CD14-positive monocyte (primary cell): Measurements from ENCODE around the gene FADS1. TPM values are rescaled to one million over a fixed set of nuclear protein-coding genes. Genes with fewer than 3 reads are reported as not detected.

Source experiments
- DNase-seq, 3 donors: peaks; one replicate each; pipeline ENCODE4 v3.0.0-alpha.2; 2011 to 2022
- H2AFZ ChIP-seq: 2 replicates; pipeline ENCODE4 v1.6.0; 2012; ENCODE audit warnings: mild to moderate bottlenecking, low read depth, low read length, inconsistent platforms; ENCODE audit not compliant: insufficient read depth, poor library complexity, severe bottlenecking
- H3K27ac ChIP-seq, 2 donors: 1 replicate in 1 of 2; 2 replicates in 1 of 2; pipeline ENCODE4 v1.5.1; 2012 to 2013; ENCODE audit warnings: low read length in 2 of 2, control low read depth in 1 of 2, inconsistent platforms in 1 of 2, low read depth in 1 of 2, mild to moderate bottlenecking in 1 of 2
- H3K27me3 ChIP-seq, 2 donors: one replicate each; pipeline versions ENCODE4 v1.6.0 to v1.6.1; 2011 to 2013; ENCODE audit warnings: low read length in 2 of 2; ENCODE audit not compliant: control insufficient read depth in 2 of 2, insufficient read depth in 2 of 2
- H3K36me3 ChIP-seq, 2 donors: replicated peaks in 1 of 2; 1 replicate in 1 of 2; 2 replicates in 1 of 2; pipeline versions ENCODE4 v1.5.1 to v1.6.1; 2012 to 2013; ENCODE audit warnings: low read length in 2 of 2, control low read depth in 1 of 2, inconsistent platforms in 1 of 2, mild to moderate bottlenecking in 1 of 2; ENCODE audit not compliant: insufficient read depth in 2 of 2, control insufficient read depth in 1 of 2
- H3K4me1 ChIP-seq, 2 donors: 1 replicate in 1 of 2; 2 replicates in 1 of 2; pipeline versions ENCODE4 v1.5.1 to v1.6.1; 2012 to 2013; ENCODE audit warnings: low read length in 2 of 2, control low read depth in 1 of 2, inconsistent platforms in 1 of 2, mild to moderate bottlenecking in 1 of 2, moderate library complexity in 1 of 2; ENCODE audit not compliant: insufficient read depth in 2 of 2, control insufficient read depth in 1 of 2
- H3K4me2 ChIP-seq: replicated peaks from 2 replicates; pipeline ENCODE3; 2012; ENCODE audit warnings: low read length, moderate library complexity, mild to moderate bottlenecking; ENCODE audit not compliant: poor library complexity, severe bottlenecking; ENCODE audit errors: extremely low read depth
- H3K4me3 ChIP-seq, 3 experiments: fragments of 200-600 bp in 1 of 3; sonication (generic) in 1 of 3; replicated peaks in 1 of 3; 1 replicate in 2 of 3; 2 replicates in 1 of 3; pipeline ENCODE4 v1.5.1; 2011 to 2013; ENCODE audit warnings: low read length in 3 of 3, mild to moderate bottlenecking in 3 of 3, control low read depth in 2 of 3, low read depth in 2 of 3, inconsistent platforms in 1 of 3, moderate library complexity in 1 of 3
- H3K79me2 ChIP-seq: 2 replicates; pipeline ENCODE4 v1.6.0; 2012; ENCODE audit warnings: mild to moderate bottlenecking, control low read depth, inconsistent platforms, low read length, moderate library complexity; ENCODE audit not compliant: insufficient read depth
- H3K9ac ChIP-seq: 2 replicates; pipeline ENCODE4 v1.6.0; 2017; ENCODE audit warnings: low read length, mild to moderate bottlenecking; ENCODE audit not compliant: insufficient read depth, poor library complexity, severe bottlenecking
- H3K9me3 ChIP-seq, 2 donors: replicated peaks in 1 of 2; 1 replicate in 1 of 2; 2 replicates in 1 of 2; pipeline versions ENCODE4 v1.5.1 to v1.6.1; 2012 to 2013; ENCODE audit warnings: low read length in 2 of 2, control low read depth in 1 of 2; ENCODE audit not compliant: control insufficient read depth in 1 of 2, insufficient read depth in 1 of 2
- H4K20me1 ChIP-seq: 2 replicates; pipeline ENCODE4 v1.6.0; 2012; ENCODE audit warnings: mild to moderate bottlenecking, low read length, control low read depth, moderate library complexity; ENCODE audit not compliant: insufficient read depth
- H3K27ac Mint-ChIP-seq, 7 donors: one replicate each; pipeline ENCODE4 v1.8.0; 2020; ENCODE audit warnings: mild to moderate bottlenecking in 7 of 7, mixed read lengths in 7 of 7, moderate library complexity in 6 of 7, inconsistent platforms in 2 of 7
- H3K27me3 Mint-ChIP-seq, 3 donors: one replicate each; pipeline ENCODE4 v1.8.0; 2021 to 2022; ENCODE audit warnings: low read depth in 3 of 3, mild to moderate bottlenecking in 3 of 3, mixed read lengths in 3 of 3, moderate library complexity in 3 of 3, inconsistent platforms in 1 of 3
- H3K36me3 Mint-ChIP-seq, 2 donors: one replicate each; pipeline ENCODE4 v1.8.0; 2020; ENCODE audit warnings: mixed read lengths in 2 of 2, inconsistent platforms in 1 of 2, mild to moderate bottlenecking in 1 of 2
- H3K4me1 Mint-ChIP-seq: one replicate; pipeline ENCODE4 v1.8.0; 2020; ENCODE audit warnings: mild to moderate bottlenecking, mixed read lengths
- H3K4me3 Mint-ChIP-seq, 2 donors: one replicate each; pipeline ENCODE4 v1.8.0; 2020; ENCODE audit warnings: mild to moderate bottlenecking in 2 of 2, mixed read lengths in 2 of 2, moderate library complexity in 1 of 2
- H3K9me3 Mint-ChIP-seq, 7 donors: one replicate each; pipeline ENCODE4 v1.8.0; 2020 to 2022; ENCODE audit warnings: mixed read lengths in 7 of 7, mild to moderate bottlenecking in 6 of 7, moderate library complexity in 6 of 7, inconsistent platforms in 2 of 7
- CTCF ChIP-seq: fragments of 200-600 bp; IDR thresholded peaks from one replicate; pipeline ENCODE4 v1.8.0; 2022; ENCODE audit warnings: antibody characterized with exemption, mild to moderate bottlenecking
- WGBS: methylation state at CpG from one replicate; pipeline ENCODE4 v1.1.5; 2013; ENCODE audit warnings: missing lambda C conversion rate; ENCODE audit not compliant: insufficient coverage; 5-methylcytosine and 5-hydroxymethylcytosine counted together
- intact Hi-C, 2 donors: fragments of 100-400 bp; cut with micrococcal nuclease; formaldehyde crosslinking; loops; one replicate each; pipeline versions ENCODE4 v1.15.0 to v1.15.1; 2023
- polyA plus RNA-seq, 3 donors: library from polyadenylated mRNA; depleted of rRNA in 1 of 3; unstranded in 2 of 3; stranded (reverse) in 1 of 3; fragments of 300-500 nt in 2 of 3; fragments of >200 nt in 1 of 3; fragmentation: Illumina TruSeq in 2 of 3; gene quantifications; 1 replicate in 2 of 3; 2 replicates in 1 of 3; pipeline ENCODE4 v1.2.3, GENCODE V29; 2012 to 2021

Gene FADS1
- polyA plus RNA-seq, 3 donors: 10.6 to 31.8 (median 29.2) TPM

- Histone ChIP-seq H4K20me1 (peaks cover 5% of the 10 kb centered on the region), H3K9me3 (no peaks in the 10 kb centered on the region), H2AFZ (no peak overlapping the region), H3K27me3 (no peaks in the 10 kb centered on the region), H3K36me3 (peaks cover 37 to 49% of the 10 kb centered on the region in 2 donors), H3K79me2 (peaks cover 4% of the 10 kb centered on the region), H3K4me1 (no peaks in the 10 kb centered on the region), H3K9ac (no peak overlapping the region), H3K4me3 (no peak overlapping the region), H3K27ac (no peak overlapping the region), H3K4me2 (no peak overlapping the region)
- H3K36me3 Mint-ChIP-seq: peaks cover 45 to 55% of the 10 kb centered on the region in 2 donors
- TF ChIP-seq CTCF: no peak
- H3K27me3 Mint-ChIP-seq: peaks cover 0 to 3% (median 3%) of the 10 kb centered on the region in 3 donors
- DNase-seq: no peak
- intact Hi-C loops: no loop called here
- H3K27ac Mint-ChIP-seq: peak overlapping the region in 1 of 7 donors; percentile 59
- no peak overlapping the region for H3K4me3 Mint-ChIP-seq
- H3K4me1 Mint-ChIP-seq: no peaks in the 10 kb centered on the region
- 70% methylated on average over 5 of the region's 13 CpGs for WGBS
- H3K9me3 Mint-ChIP-seq: peaks cover 0 to 2% (median 0%) of the 10 kb centered on the region in 7 donors
Measured at GRCh38 chr11:61783717-61784505, 32.9 kb downstream of the FADS1 start.

- Histone ChIP-seq H3K4me2 (no peak overlapping the region), H3K27ac (no peak overlapping the region), H3K4me1 (peaks cover 0 to 1% of the 10 kb centered on the region in 2 donors), H3K9ac (no peak overlapping the region), H3K79me2 (no peaks in the 10 kb centered on the region), H3K4me3 (no peak overlapping the region), H2AFZ (no peak overlapping the region), H4K20me1 (peaks cover 4% of the 10 kb centered on the region), H3K27me3 (peaks cover 0 to 4% of the 10 kb centered on the region in 2 donors), H3K9me3 (no peaks in the 10 kb centered on the region), H3K36me3 (peaks cover 27 to 38% of the 10 kb centered on the region in 2 donors)
- no peak overlapping the region for H3K4me3 Mint-ChIP-seq
- intact Hi-C loops: no loop called here
- peaks cover 8 to 13% (median 9%) of the 10 kb centered on the region in 3 donors for H3K27me3 Mint-ChIP-seq
- no peak overlapping the region for H3K27ac Mint-ChIP-seq
- H3K36me3 Mint-ChIP-seq: peaks cover 36 to 45% of the 10 kb centered on the region in 2 donors
- peaks cover 0 to 2% (median 0%) of the 10 kb centered on the region in 7 donors for H3K9me3 Mint-ChIP-seq
- WGBS: 96% methylated on average over 8 of the region's 11 CpGs
- peaks cover 3% of the 10 kb centered on the region for H3K4me1 Mint-ChIP-seq
- TF ChIP-seq CTCF: no peak
- no peak for DNase-seq
Measured at GRCh38 chr11:61782841-61783240, 34.0 kb downstream of the FADS1 start.
